Neural progenitor cell (in vitro differentiated cells): Measurements from ENCODE around the gene TACC3. TPM values are rescaled to one million over a fixed set of nuclear protein-coding genes. Genes with fewer than 3 reads are reported as not detected.

ENCODE experiments used
- DNase-seq: peaks from one replicate; pipeline ENCODE4 v3.0.0-alpha.2; 2016; ENCODE audit warnings: low spot score
- H2AFZ ChIP-seq: fragments of 200-600 bp; sonication (generic); replicated peaks from 2 replicates; pipeline ENCODE4 v1.6.1; 2016; ENCODE audit warnings: antibody characterized with exemption
- H3F3A ChIP-seq: fragments of 200-600 bp; sonication (generic); 2 replicates; pipeline ENCODE4 v1.6.1; 2016; ENCODE audit warnings: antibody characterized with exemption, low read depth
- H3K27ac ChIP-seq: fragments of 200-600 bp; sonication (generic); 2 replicates; pipeline ENCODE4 v1.5.1; 2016; ENCODE audit warnings: mild to moderate bottlenecking
- H3K27me3 ChIP-seq: fragments of 200-600 bp; sonication (generic); 2 replicates; pipeline ENCODE4 v1.6.1; 2016; ENCODE audit warnings: mild to moderate bottlenecking, moderate library complexity
- H3K36me3 ChIP-seq: fragments of 200-600 bp; sonication (generic); 2 replicates; pipeline ENCODE4 v1.5.1; 2016
- H3K4me1 ChIP-seq: fragments of 200-600 bp; sonication (generic); 2 replicates; pipeline ENCODE4 v1.6.1; 2016; ENCODE audit warnings: mixed run types
- H3K4me2 ChIP-seq: fragments of 200-600 bp; sonication (generic); 2 replicates; pipeline ENCODE4 v1.6.1; 2016
- H3K4me3 ChIP-seq: fragments of 200-600 bp; sonication (generic); 2 replicates; pipeline ENCODE4 v1.5.1; 2016
- H3K79me2 ChIP-seq: fragments of 200-600 bp; sonication (generic); 2 replicates; pipeline ENCODE4 v1.6.1; 2016; ENCODE audit warnings: low read depth
- H3K9ac ChIP-seq: fragments of 200-600 bp; sonication (generic); 2 replicates; pipeline ENCODE4 v1.6.1; 2016
- H3K9me3 ChIP-seq: fragments of 200-600 bp; sonication (generic); 2 replicates; pipeline ENCODE4 v1.5.1; 2016; ENCODE audit warnings: low read depth
- H4K20me1 ChIP-seq: fragments of 200-600 bp; sonication (generic); 2 replicates; pipeline ENCODE4 v1.6.1; 2016; ENCODE audit warnings: low read depth
- H3K27ac Mint-ChIP-seq: 3 replicates; pipeline ENCODE4 v1.8.0; 2021; ENCODE audit warnings: mixed read lengths
- H3K27me3 Mint-ChIP-seq: 2 replicates; pipeline ENCODE4 v1.8.0; 2022; ENCODE audit warnings: low read depth, mild to moderate bottlenecking, inconsistent platforms, moderate library complexity, mixed read lengths; ENCODE audit not compliant: insufficient read depth
- H3K36me3 Mint-ChIP-seq: 3 replicates; pipeline ENCODE4 v1.8.0; 2021; ENCODE audit warnings: mixed read lengths
- H3K4me1 Mint-ChIP-seq: 3 replicates; pipeline ENCODE4 v1.8.0; 2021; ENCODE audit warnings: mixed read lengths
- H3K4me3 Mint-ChIP-seq: 3 replicates; pipeline ENCODE4 v1.8.0; 2021; ENCODE audit warnings: mild to moderate bottlenecking, moderate library complexity, mixed read lengths
- H3K9me3 Mint-ChIP-seq: 3 replicates; pipeline ENCODE4 v1.8.0; 2020; ENCODE audit warnings: mixed read lengths
- CTCF ChIP-seq: fragments of 200-600 bp; sonication (generic); IDR thresholded peaks from 2 replicates; pipeline ENCODE4 v1.5.1; 2017; ENCODE audit warnings: antibody characterized with exemption, mild to moderate bottlenecking
- EZH2 ChIP-seq: fragments of 200-600 bp; sonication (generic); IDR thresholded peaks from 2 replicates; pipeline ENCODE4 v1.6.1; 2017; ENCODE audit warnings: antibody characterized with exemption, mild to moderate bottlenecking, moderate library complexity
- EZH2phosphoT487 ChIP-seq: fragments of 200-600 bp; sonication (generic); IDR thresholded peaks from 2 replicates; pipeline ENCODE4 v1.6.1; 2017; ENCODE audit warnings: antibody characterized with exemption
- total RNA-seq: library from RNA; depleted of rRNA; stranded (reverse); fragments of >200 nt; gene quantifications from 2 replicates; pipeline ENCODE4 v1.2.3, GENCODE V29; 2015; ENCODE audit warnings: low replicate concordance

The TACC3 gene
- total RNA-seq, 1 donor from 2014 or later: 68.4 TPM

DNA sequence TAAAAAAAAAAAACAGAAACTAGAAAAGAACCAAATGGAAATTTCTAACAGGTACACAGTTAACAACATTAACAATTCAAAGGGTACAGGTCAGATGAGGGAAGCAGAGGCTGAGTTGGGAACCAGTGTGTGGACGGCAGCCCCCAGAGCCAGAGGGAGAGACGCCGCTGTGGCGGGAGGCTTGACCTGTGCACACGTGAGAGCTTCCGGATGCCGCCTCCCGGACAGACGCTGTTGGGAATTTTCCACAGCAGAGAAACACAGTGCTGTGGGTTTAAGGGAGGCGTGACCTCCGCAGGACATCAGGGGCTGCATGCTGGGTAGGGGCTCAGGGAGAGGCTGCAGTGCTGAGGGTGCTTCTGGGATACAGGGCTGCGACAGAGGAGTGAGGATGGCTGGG, 22.2 kb downstream of the TACC3 start:
- DNase-seq: no peak
- no peak overlapping the region for H3K27ac Mint-ChIP-seq
- H3K27me3 ChIP-seq: peaks cover 6% of the 10 kb centered on the region
- no peak overlapping the region for H3K4me2 ChIP-seq
- H3K4me1 ChIP-seq: peaks cover 10% of the 10 kb centered on the region
- H3K36me3 Mint-ChIP-seq: peaks cover 22% of the 10 kb centered on the region
- H3K4me1 Mint-ChIP-seq: no peaks in the 10 kb centered on the region
- H3K9me3 ChIP-seq: no peaks in the 10 kb centered on the region
- no peak overlapping the region for H3K4me3 ChIP-seq
- TF ChIP-seq EZH2 (no peak), EZH2phosphoT487 (no peak), CTCF (no peak)
- H2AFZ ChIP-seq: no peak overlapping the region
- no peaks in the 10 kb centered on the region for H3K79me2 ChIP-seq
- H3K36me3 ChIP-seq: no peaks in the 10 kb centered on the region
- H3K27me3 Mint-ChIP-seq: peaks cover 8% of the 10 kb centered on the region
- peaks cover 27% of the 10 kb centered on the region for H4K20me1 ChIP-seq
- no peak overlapping the region for H3K4me3 Mint-ChIP-seq
- no peak overlapping the region for H3K9ac ChIP-seq
- peaks cover 34% of the 10 kb centered on the region for H3F3A ChIP-seq
- H3K9me3 Mint-ChIP-seq: no peaks in the 10 kb centered on the region
- no peak overlapping the region for H3K27ac ChIP-seq

DNA sequence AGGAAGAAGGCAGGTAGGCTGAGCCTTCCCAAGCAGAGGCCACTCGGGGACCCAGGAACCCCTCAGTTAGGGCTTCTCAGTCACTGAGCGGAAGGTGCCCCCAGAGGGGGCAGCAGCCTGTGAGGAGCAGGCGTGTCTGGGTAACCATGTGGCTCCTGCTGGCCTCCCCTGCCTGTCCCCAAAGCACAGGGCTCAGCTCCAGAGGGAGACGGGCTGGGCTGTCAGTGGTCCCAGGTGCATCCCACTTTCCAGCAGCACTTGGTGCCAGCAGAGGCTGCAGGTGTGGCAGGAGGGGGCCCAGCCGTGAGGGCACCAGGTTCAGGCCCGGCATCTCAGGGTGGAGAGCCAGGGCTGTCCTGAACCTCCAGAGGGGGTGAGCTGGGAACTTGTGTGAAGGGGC, 22.7 kb downstream of the TACC3 start:
- Histone ChIP-seq H3K27me3 (peaks cover 6% of the 10 kb centered on the region), H2AFZ (no peak overlapping the region), H3K36me3 (no peaks in the 10 kb centered on the region), H3K4me2 (no peak overlapping the region), H3K9me3 (no peaks in the 10 kb centered on the region), H3F3A (peaks cover 34% of the 10 kb centered on the region), H3K4me3 (no peak overlapping the region), H4K20me1 (peaks cover 27% of the 10 kb centered on the region), H3K79me2 (no peaks in the 10 kb centered on the region), H3K4me1 (peaks cover 10% of the 10 kb centered on the region), H3K27ac (no peak overlapping the region), H3K9ac (no peak overlapping the region)
- Mint-ChIP-seq H3K4me3 (no peak overlapping the region), H3K4me1 (no peaks in the 10 kb centered on the region), H3K27me3 (peaks cover 4% of the 10 kb centered on the region), H3K36me3 (peaks cover 18% of the 10 kb centered on the region), H3K27ac (no peak overlapping the region), H3K9me3 (no peaks in the 10 kb centered on the region)
- no peak for DNase-seq
- no peak for TF ChIP-seq EZH2phosphoT487
- no peak for TF ChIP-seq EZH2
- TF ChIP-seq CTCF: no peak

- no peaks in the 10 kb centered on the region for H3K36me3 ChIP-seq
- no peak overlapping the region for H2AFZ ChIP-seq
- no peak for DNase-seq
- TF ChIP-seq CTCF: no peak
- no peak for TF ChIP-seq EZH2
- no peak for TF ChIP-seq EZH2phosphoT487
- no peaks in the 10 kb centered on the region for H3K9me3 Mint-ChIP-seq
- no peak overlapping the region for H3K9ac ChIP-seq
- H3K27ac ChIP-seq: no peak overlapping the region
- peaks cover 6% of the 10 kb centered on the region for H3K27me3 ChIP-seq
- no peak overlapping the region for H3K4me2 ChIP-seq
- no peaks in the 10 kb centered on the region for H3K9me3 ChIP-seq
- H3K36me3 Mint-ChIP-seq: peaks cover 17% of the 10 kb centered on the region
- H3K4me3 ChIP-seq: no peak overlapping the region
- H4K20me1 ChIP-seq: peaks cover 27% of the 10 kb centered on the region
- no peak overlapping the region for H3K4me3 Mint-ChIP-seq
- H3K4me1 Mint-ChIP-seq: no peaks in the 10 kb centered on the region
- H3K27me3 Mint-ChIP-seq: peaks cover 2% of the 10 kb centered on the region
- H3K27ac Mint-ChIP-seq: no peak overlapping the region
- no peaks in the 10 kb centered on the region for H3K79me2 ChIP-seq
- H3K4me1 ChIP-seq: peaks cover 10% of the 10 kb centered on the region
- H3F3A ChIP-seq: peaks cover 36% of the 10 kb centered on the region
Measured at GRCh38 chr4:1744552-1744951, 23.2 kb downstream of the TACC3 start.
